Measurements from ENCODE around the gene GDPD1.

- TF ChIP-seq POLR2AphosphoS5 (IDR thresholded peaks at IDR 0.05) (no peak), POLR2A (IDR thresholded peaks at IDR 0.05) (no peak)
- TF ChIP-seq, protein P1, sequence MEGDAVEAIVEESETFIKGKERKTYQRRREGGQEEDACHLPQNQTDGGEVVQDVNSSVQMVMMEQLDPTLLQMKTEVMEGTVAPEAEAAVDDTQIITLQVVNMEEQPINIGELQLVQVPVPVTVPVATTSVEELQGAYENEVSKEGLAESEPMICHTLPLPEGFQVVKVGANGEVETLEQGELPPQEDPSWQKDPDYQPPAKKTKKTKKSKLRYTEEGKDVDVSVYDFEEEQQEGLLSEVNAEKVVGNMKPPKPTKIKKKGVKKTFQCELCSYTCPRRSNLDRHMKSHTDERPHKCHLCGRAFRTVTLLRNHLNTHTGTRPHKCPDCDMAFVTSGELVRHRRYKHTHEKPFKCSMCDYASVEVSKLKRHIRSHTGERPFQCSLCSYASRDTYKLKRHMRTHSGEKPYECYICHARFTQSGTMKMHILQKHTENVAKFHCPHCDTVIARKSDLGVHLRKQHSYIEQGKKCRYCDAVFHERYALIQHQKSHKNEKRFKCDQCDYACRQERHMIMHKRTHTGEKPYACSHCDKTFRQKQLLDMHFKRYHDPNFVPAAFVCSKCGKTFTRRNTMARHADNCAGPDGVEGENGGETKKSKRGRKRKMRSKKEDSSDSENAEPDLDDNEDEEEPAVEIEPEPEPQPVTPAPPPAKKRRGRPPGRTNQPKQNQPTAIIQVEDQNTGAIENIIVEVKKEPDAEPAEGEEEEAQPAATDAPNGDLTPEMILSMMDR (IDR thresholded peaks at IDR 0.05): no peak
Measured at GRCh38 chr17:59238906-59239305, 18.6 kb downstream of the GDPD1 start.

Measured in prostate gland (tissue), 2 donors.